HEK293T (cell line): Measurements from ENCODE around the gene CAMK2D.
A peak's percentile ranks its signal among the peaks of the same experiment; 100 is the strongest.
"Not testable (repeated sequence)": the region's sequence is repeated elsewhere in the genome, so short reads cannot be mapped to it uniquely, and the experiment has no call there.

Experiments used
- CTCF ChIA-PET: fragments of 350-600 bp; formaldehyde crosslinking; extraction: SDS; loops from one replicate; lab custom pipeline; 2021; ENCODE audit warnings: antibody characterized with exemption, inconsistent platforms; lab: Yijun Ruan, JAX
- POLR2A ChIA-PET: fragments of 350-600 bp; formaldehyde crosslinking; extraction: SDS; loops from one replicate; lab custom pipeline; 2020; ENCODE audit warnings: antibody characterized with exemption, inconsistent platforms; lab: Yijun Ruan, JAX
- DNase-seq: peaks from one replicate; pipeline ENCODE4 v3.0.0; 2012; ENCODE audit warnings: mixed read lengths; ENCODE audit errors: extremely low spot score
- ARNT ChIP-seq: fragments of 450-650 bp; IDR thresholded peaks from 2 replicates; pipeline ENCODE4 v1.6.1; 2017; ENCODE audit warnings: mild to moderate bottlenecking
- BHLHE40 ChIP-seq: fragments of 450-650 bp; IDR thresholded peaks from 2 replicates; pipeline ENCODE4 v1.6.1; 2016; ENCODE audit warnings: mild to moderate bottlenecking, moderate library complexity, borderline replicate concordance
- CTBP1 ChIP-seq: fragments of 450-650 bp; IDR thresholded peaks from 2 replicates; pipeline ENCODE4 v1.6.1; 2016; ENCODE audit warnings: borderline replicate concordance
- ELF4 ChIP-seq: fragments of 450-650 bp; IDR thresholded peaks from 2 replicates; pipeline ENCODE4 v1.6.1; 2017; ENCODE audit warnings: antibody characterized with exemption
- FOXA1 ChIP-seq: fragments of 450-650 bp; IDR thresholded peaks from 2 replicates; pipeline ENCODE4 v1.6.1; 2016; ENCODE audit warnings: mild to moderate bottlenecking
- FOXK2 ChIP-seq: fragments of 450-650 bp; IDR thresholded peaks from 2 replicates; pipeline ENCODE4 v1.6.1; 2016; ENCODE audit warnings: mild to moderate bottlenecking
- FOXM1 ChIP-seq: fragments of 450-650 bp; IDR thresholded peaks from 2 replicates; pipeline ENCODE4 v1.6.1; 2017; ENCODE audit warnings: mild to moderate bottlenecking, borderline replicate concordance
- HDGF ChIP-seq: fragments of 450-650 bp; IDR thresholded peaks from 2 replicates; pipeline ENCODE4 v1.6.1; 2017; ENCODE audit warnings: antibody characterized with exemption, borderline replicate concordance
- L3MBTL2 ChIP-seq: fragments of 450-650 bp; conservative IDR thresholded peaks from 2 replicates; pipeline ENCODE4 v1.6.1; 2016; ENCODE audit warnings: mild to moderate bottlenecking
- LEF1 ChIP-seq: fragments of 450-650 bp; IDR thresholded peaks from 2 replicates; pipeline ENCODE4 v1.6.1; 2017; ENCODE audit warnings: mild to moderate bottlenecking, borderline replicate concordance
- NFRKB ChIP-seq: fragments of 450-650 bp; IDR thresholded peaks from 2 replicates; pipeline ENCODE4 v1.6.1; 2016; ENCODE audit warnings: mild to moderate bottlenecking, moderate library complexity
- PKNOX1 ChIP-seq: fragments of 450-650 bp; IDR thresholded peaks from 2 replicates; pipeline ENCODE4 v1.6.1; 2016
- SP1 ChIP-seq: fragments of 450-650 bp; IDR thresholded peaks from 2 replicates; pipeline ENCODE4 v1.6.1; 2017
- SUZ12 ChIP-seq: fragments of 450-650 bp; IDR thresholded peaks from 2 replicates; pipeline ENCODE4 v1.6.1; 2016; ENCODE audit warnings: mild to moderate bottlenecking
- TARDBP ChIP-seq: fragments of 450-650 bp; IDR thresholded peaks from 2 replicates; pipeline ENCODE4 v1.6.1; 2016
- ZNF384 ChIP-seq: fragments of 450-650 bp; IDR thresholded peaks from 2 replicates; pipeline ENCODE4 v1.6.1; 2016

Gene CAMK2D

GRCh38 chr4:113695328-113696169 lies 66.0 kb downstream of the CAMK2D start:
- no peak for DNase-seq
- TF ChIP-seq FOXM1 = no peak
- no peak for TF ChIP-seq ZNF384
- TF ChIP-seq FOXK2 = no peak
- no peak for TF ChIP-seq NFRKB
- TF ChIP-seq LEF1 = no peak
- TF ChIP-seq BHLHE40 = no peak
- TF ChIP-seq FOXA1 = no peak
- TF ChIP-seq HDGF = no peak
- TF ChIP-seq L3MBTL2 = no peak
- TF ChIP-seq SUZ12 = no peak
- TF ChIP-seq SP1 = no peak
- TF ChIP-seq ARNT = no peak
- TF ChIP-seq PKNOX1 = no peak
- TF ChIP-seq TARDBP = no peak
- TF ChIP-seq CTBP1 = no peak
- TF ChIP-seq ELF4 = no peak
- ChIA-PET CTCF (no interaction called here), POLR2A (no interaction called here)

GRCh38 chr4:113694008-113694407 lies 67.5 kb downstream of the CAMK2D start:
- ChIA-PET POLR2A (no interaction called here), CTCF (no interaction called here)
- no peak for DNase-seq
- TF ChIP-seq ELF4 = no peak
- TF ChIP-seq FOXA1 = no peak
- TF ChIP-seq PKNOX1 = no peak
- TF ChIP-seq HDGF = no peak
- no peak for TF ChIP-seq FOXK2
- TF ChIP-seq CTBP1 = no peak
- TF ChIP-seq ZNF384 = no peak
- TF ChIP-seq TARDBP = no peak
- no peak for TF ChIP-seq BHLHE40
- no peak for TF ChIP-seq LEF1
- no peak for TF ChIP-seq ARNT
- TF ChIP-seq SUZ12 = no peak
- TF ChIP-seq FOXM1 = no peak
- no peak for TF ChIP-seq SP1
- no peak for TF ChIP-seq NFRKB
- no peak for TF ChIP-seq L3MBTL2

GRCh38 chr4:113692809-113693411 lies 68.6 kb downstream of the CAMK2D start:
- POLR2A ChIA-PET = no interaction called here
- no peak for TF ChIP-seq ZNF384
- TF ChIP-seq BHLHE40 = no peak
- TF ChIP-seq FOXM1 = no peak
- TF ChIP-seq FOXA1 = no peak
- TF ChIP-seq PKNOX1 = peak; percentile 5; the same call in 1 of the 2 replicates
- peak; percentile 17 for DNase-seq
- CTCF ChIA-PET = no interaction called here

- ChIA-PET POLR2A (no interaction called here), CTCF (no interaction called here)
- no peak for TF ChIP-seq FOXA1
- no peak for TF ChIP-seq LEF1
- no peak for TF ChIP-seq FOXK2
- TF ChIP-seq SP1 = no peak
- no peak for TF ChIP-seq L3MBTL2
- TF ChIP-seq CTBP1 = no peak
- TF ChIP-seq FOXM1 = no peak
- TF ChIP-seq ELF4 = no peak
- no peak for TF ChIP-seq ZNF384
- no peak for TF ChIP-seq BHLHE40
- no peak for TF ChIP-seq ARNT
- DNase-seq = no peak
Measured at GRCh38 chr4:113691676-113692075, 69.9 kb downstream of the CAMK2D start.

DNA sequence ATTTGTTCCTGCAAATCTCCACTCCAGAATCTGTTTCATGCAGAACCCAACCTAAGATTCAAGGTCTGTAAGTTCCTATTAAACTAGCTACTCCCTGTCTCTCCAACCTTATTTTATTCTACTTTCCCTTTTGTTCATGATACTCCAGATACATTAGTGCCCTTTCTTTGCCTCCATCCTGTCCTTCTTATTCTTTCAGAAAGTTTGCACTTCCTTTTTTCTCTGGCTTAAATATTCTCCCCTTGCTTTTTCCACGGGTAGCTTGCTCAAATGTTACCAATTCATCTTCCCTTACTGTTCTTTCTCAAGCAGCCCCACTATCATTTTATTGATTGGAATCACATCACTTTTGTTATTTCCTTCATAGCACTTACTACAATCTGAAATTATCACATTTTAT lies 72.1 kb downstream of the CAMK2D start:
- CTCF ChIA-PET = no interaction called here
- POLR2A ChIA-PET = no interaction called here
- no peak for DNase-seq
- TF ChIP-seq NFRKB = no peak
- TF ChIP-seq SP1 = no peak
- no peak for TF ChIP-seq ZNF384
- no peak for TF ChIP-seq FOXM1
- TF ChIP-seq LEF1 = no peak
- TF ChIP-seq ELF4 = no peak
- TF ChIP-seq BHLHE40 = no peak
- TF ChIP-seq HDGF = no peak

DNA sequence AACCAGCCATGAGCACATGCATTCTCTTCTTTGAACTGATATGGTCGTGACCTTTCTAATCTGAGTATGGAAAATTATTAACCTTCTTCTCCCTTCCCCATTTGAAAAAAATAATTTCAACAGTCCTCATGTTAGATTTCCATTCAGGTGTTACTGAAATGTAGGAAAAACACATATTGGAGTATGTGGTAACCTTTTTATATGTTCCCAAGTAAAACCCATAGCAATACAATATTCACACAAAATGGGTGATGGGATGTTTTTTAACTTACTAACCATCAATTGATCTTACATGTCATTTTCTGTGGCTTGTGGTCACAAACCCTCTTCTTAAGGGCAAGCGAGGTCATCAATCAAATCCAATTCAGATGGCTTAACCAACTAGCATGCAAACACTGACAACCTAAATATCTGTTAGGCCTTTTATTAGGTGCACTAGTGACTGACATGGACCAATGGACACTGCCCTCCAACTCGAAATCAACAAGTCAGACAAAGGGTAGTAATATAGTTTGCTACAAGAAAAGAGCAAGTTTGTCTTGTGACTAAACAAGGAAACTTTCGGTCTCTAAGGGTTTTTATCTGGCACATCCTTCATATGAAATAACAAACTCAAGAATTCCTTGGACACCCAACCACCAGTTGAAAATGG lies 74.3 kb downstream of the CAMK2D start:
- DNase-seq = no peak
- CTCF ChIA-PET = no interaction called here
- POLR2A ChIA-PET = no interaction called here
- TF ChIP-seq FOXK2 = no peak
- TF ChIP-seq ELF4 = no peak
- TF ChIP-seq CTBP1 = no peak
- no peak for TF ChIP-seq LEF1
- TF ChIP-seq PKNOX1 = no peak
- no peak for TF ChIP-seq L3MBTL2
- TF ChIP-seq BHLHE40 = no peak
- no peak for TF ChIP-seq HDGF
- no peak for TF ChIP-seq FOXA1
- TF ChIP-seq SP1 = no peak
- TF ChIP-seq TARDBP = no peak
- no peak for TF ChIP-seq ZNF384
- TF ChIP-seq NFRKB = no peak

GRCh38 chr4:113685157-113685556 lies 76.4 kb downstream of the CAMK2D start:
- DNase-seq, POLR2A ChIA-PET: not testable (repeated sequence)
- CTCF ChIA-PET = interaction anchor here (0.6 to 1.4 kb wide), 5 partner anchors 12 to 137 kb away, joined by 3 to 8 read pairs (median 4); no protein-coding TSS in a partner anchor
